Activated CD8-positive, alpha-beta memory T cell treated with anti-CD3 and anti-CD28 coated beads for 24 hours (primary cell): ENCODE measurements around the gene CCSER1.
"Not testable (repeated sequence)": the region's sequence is repeated elsewhere in the genome, so short reads cannot be mapped to it uniquely, and the experiment has no call there.

Experiments used
- DNase-seq: peaks from one replicate; pipeline ENCODE4 v3.0.0-alpha.2; 2020

Gene CCSER1

GRCh38 chr4:90456891-90457290, 329.7 kb downstream of the CCSER1 start:
- DNase-seq = no peak

GRCh38 chr4:90457817-90458216, 330.6 kb downstream of the CCSER1 start:
- no peak for DNase-seq

GRCh38 chr4:90458576-90458975, 331.4 kb downstream of the CCSER1 start:
- no peak for DNase-seq

- no peak for DNase-seq
These were observed 347.3 kb downstream of the CCSER1 start for GRCh38 chr4:90474484-90474883.

- no peak for DNase-seq
These were observed 348.8 kb downstream of the CCSER1 start for GRCh38 chr4:90476019-90476418.

- DNase-seq = no peak
These were observed 349.4 kb downstream of the CCSER1 start for GRCh38 chr4:90476586-90476985.

- DNase-seq = not testable (repeated sequence)
These were observed 357.7 kb downstream of the CCSER1 start for GRCh38 chr4:90484894-90485293.

GRCh38 chr4:90486346-90486745, 359.2 kb downstream of the CCSER1 start:
- no peak for DNase-seq

GRCh38 chr4:90495211-90495610, 368.0 kb downstream of the CCSER1 start:
- DNase-seq = no peak

- no peak for DNase-seq
These were observed 368.7 kb downstream of the CCSER1 start for GRCh38 chr4:90495936-90496335.

- no peak for DNase-seq
These were observed 371.0 kb downstream of the CCSER1 start for GRCh38 chr4:90498175-90498574.

GRCh38 chr4:90503677-90504076, 376.5 kb downstream of the CCSER1 start:
- no peak for DNase-seq

- no peak for DNase-seq
These were observed 388.0 kb downstream of the CCSER1 start for GRCh38 chr4:90515191-90515590.

- no peak for DNase-seq
These were observed 401.4 kb downstream of the CCSER1 start for GRCh38 chr4:90528551-90528950.

GRCh38 chr4:90536408-90536807, 409.2 kb downstream of the CCSER1 start:
- no peak for DNase-seq

GRCh38 chr4:90537491-90537890, 410.3 kb downstream of the CCSER1 start:
- no peak for DNase-seq

- DNase-seq = no peak
These were observed 413.3 kb downstream of the CCSER1 start for GRCh38 chr4:90540536-90540935.

GRCh38 chr4:90542216-90542615, 415.0 kb downstream of the CCSER1 start:
- DNase-seq = no peak

GRCh38 chr4:90543419-90544170, 416.4 kb downstream of the CCSER1 start:
- no peak for DNase-seq

GRCh38 chr4:90544532-90545045, 417.4 kb downstream of the CCSER1 start:
- no peak for DNase-seq

- no peak for DNase-seq
These were observed 418.2 kb downstream of the CCSER1 start for GRCh38 chr4:90545380-90545779.

GRCh38 chr4:90546114-90546513, 418.9 kb downstream of the CCSER1 start:
- DNase-seq = no peak

GRCh38 chr4:90570615-90571014, 443.4 kb downstream of the CCSER1 start:
- no peak for DNase-seq

- DNase-seq = no peak
These were observed 445.8 kb downstream of the CCSER1 start for GRCh38 chr4:90572996-90573395.

- no peak for DNase-seq
These were observed 448.2 kb downstream of the CCSER1 start for GRCh38 chr4:90575371-90575770.
